H9 (cell line): Measurements from ENCODE around the gene DGCR2. TPM values are rescaled to one million over a fixed set of nuclear protein-coding genes. Genes with fewer than 3 reads are reported as not detected.

ENCODE experiments used
- DNase-seq: peaks from one replicate; pipeline ENCODE4 v3.0.0-alpha.2; 2017
- H2AFZ ChIP-seq: one replicate; pipeline ENCODE4 v1.6.1; 2013; ENCODE audit warnings: mild to moderate bottlenecking, low read length, control low read depth, moderate library complexity
- H2AK5ac ChIP-seq: 2 replicates; pipeline ENCODE4 v1.6.1; 2013; ENCODE audit warnings: low read length, control low read depth, mixed read lengths; ENCODE audit not compliant: insufficient read length
- H2BK120ac ChIP-seq: one replicate; pipeline ENCODE4 v1.6.1; 2013; ENCODE audit warnings: low read depth, mild to moderate bottlenecking, low read length, control low read depth, inconsistent platforms; ENCODE audit not compliant: poor library complexity, severe bottlenecking
- H2BK12ac ChIP-seq: 2 replicates; pipeline ENCODE4 v1.6.1; 2013; ENCODE audit warnings: low read length, control low read depth, mixed read lengths, low read depth; ENCODE audit not compliant: insufficient read length
- H2BK15ac ChIP-seq: 2 replicates; pipeline ENCODE4 v1.6.1; 2013; ENCODE audit warnings: low read depth, low read length, control low read depth
- H2BK20ac ChIP-seq: one replicate; pipeline ENCODE4 v1.6.1; 2013; ENCODE audit warnings: low read depth, mild to moderate bottlenecking, low read length, control low read depth, inconsistent platforms; ENCODE audit not compliant: poor library complexity, severe bottlenecking
- H2BK5ac ChIP-seq: 2 replicates; pipeline ENCODE4 v1.6.1; 2013; ENCODE audit warnings: low read length, control low read depth, mixed read lengths; ENCODE audit not compliant: insufficient read length
- H3K14ac ChIP-seq: 2 replicates; pipeline ENCODE4 v1.6.1; 2013; ENCODE audit warnings: low read length, control low read depth; ENCODE audit not compliant: insufficient read depth
- H3K18ac ChIP-seq: 2 replicates; pipeline ENCODE4 v1.6.1; 2013; ENCODE audit warnings: low read depth, mild to moderate bottlenecking, mixed read lengths, low read length, control low read depth; ENCODE audit not compliant: insufficient read length
- H3K23ac ChIP-seq: 2 replicates; pipeline ENCODE4 v1.6.1; 2013; ENCODE audit warnings: low read length, control low read depth, mixed read lengths, low read depth; ENCODE audit not compliant: insufficient read length
- H3K23me2 ChIP-seq: 2 replicates; pipeline ENCODE4 v1.6.1; 2013; ENCODE audit warnings: low read depth, mild to moderate bottlenecking, mixed read lengths, low read length, control low read depth; ENCODE audit not compliant: insufficient read length, poor library complexity, severe bottlenecking
- H3K27ac ChIP-seq: 2 replicates; pipeline ENCODE4 v1.5.1; 2013; ENCODE audit warnings: low read length, control low read depth, mixed read lengths, low read depth; ENCODE audit not compliant: insufficient read length
- H3K27me3 ChIP-seq: 2 replicates; pipeline ENCODE4 v1.6.1; 2013; ENCODE audit warnings: low read length, control low read depth, inconsistent platforms; ENCODE audit not compliant: insufficient read depth
- H3K4ac ChIP-seq: 2 replicates; pipeline ENCODE4 v1.6.1; 2013; ENCODE audit warnings: low read depth, mild to moderate bottlenecking, control low read depth, inconsistent platforms, low read length, moderate library complexity
- H3K4me1 ChIP-seq: 2 replicates; pipeline ENCODE4 v1.6.1; 2013; ENCODE audit warnings: low read length, control low read depth, inconsistent platforms; ENCODE audit not compliant: insufficient read depth
- H3K4me2 ChIP-seq: 2 replicates; pipeline ENCODE4 v1.6.1; 2013; ENCODE audit warnings: low read length, control low read depth, mixed read lengths; ENCODE audit not compliant: insufficient read length, insufficient read depth
- H3K56ac ChIP-seq: 2 replicates; pipeline ENCODE4 v1.6.1; 2013; ENCODE audit warnings: low read depth, mild to moderate bottlenecking, mixed read lengths, low read length, control low read depth; ENCODE audit not compliant: insufficient read length
- H3K79me1 ChIP-seq: 2 replicates; pipeline ENCODE4 v1.6.1; 2013; ENCODE audit warnings: low read depth, mild to moderate bottlenecking, moderate library complexity, low read length, control low read depth, inconsistent platforms; ENCODE audit not compliant: insufficient read depth, poor library complexity, severe bottlenecking
- H3K79me2 ChIP-seq: 2 replicates; pipeline ENCODE4 v1.6.1; 2013; ENCODE audit warnings: low read length, control low read depth, inconsistent platforms; ENCODE audit not compliant: insufficient read depth
- H3K9ac ChIP-seq: 2 replicates; pipeline ENCODE4 v1.6.1; 2013; ENCODE audit warnings: low read length, control low read depth, mixed read lengths; ENCODE audit not compliant: insufficient read length; ENCODE audit errors: extremely low read depth
- H3K9me3 ChIP-seq: one replicate; pipeline ENCODE4 v1.6.1; 2013; ENCODE audit warnings: low read depth, low read length, inconsistent platforms; ENCODE audit not compliant: control insufficient read depth
- H3T11ph ChIP-seq: one replicate; pipeline ENCODE4 v1.6.1; 2013; ENCODE audit warnings: mild to moderate bottlenecking, low read length, control low read depth, inconsistent platforms
- H4K20me1 ChIP-seq: one replicate; pipeline ENCODE4 v1.6.1; 2013; ENCODE audit not compliant: control insufficient read depth, insufficient read length, insufficient read depth
- H4K5ac ChIP-seq: 2 replicates; pipeline ENCODE4 v1.6.1; 2013; ENCODE audit warnings: low read depth, mild to moderate bottlenecking, mixed read lengths, low read length, control low read depth; ENCODE audit not compliant: insufficient read length
- H4K8ac ChIP-seq: replicated peaks from 2 replicates; pipeline ENCODE4 v1.6.1; 2013; ENCODE audit warnings: low read length, control low read depth, mixed read lengths, low read depth; ENCODE audit not compliant: insufficient read length
- H4K91ac ChIP-seq: 2 replicates; pipeline ENCODE4 v1.6.1; 2013; ENCODE audit warnings: low read depth, mild to moderate bottlenecking, moderate library complexity, mixed read lengths, low read length, control low read depth; ENCODE audit not compliant: insufficient read length
- H3K27ac Mint-ChIP-seq, 3 experiments: 2 replicates in 2 of 3; 3 replicates in 1 of 3; pipeline ENCODE4 v1.8.0; 2020 to 2021; ENCODE audit warnings: mixed read lengths in 3 of 3, mild to moderate bottlenecking in 1 of 3, moderate library complexity in 1 of 3
- H3K27me3 Mint-ChIP-seq: 2 replicates; pipeline ENCODE4 v1.8.0; 2021; ENCODE audit warnings: low read depth, mild to moderate bottlenecking, moderate library complexity, mixed read lengths
- H3K36me3 Mint-ChIP-seq, 3 experiments: 2 replicates in 2 of 3; 3 replicates in 1 of 3; pipeline ENCODE4 v1.8.0; 2020 to 2021; ENCODE audit warnings: low read depth in 3 of 3, mixed read lengths in 3 of 3; ENCODE audit not compliant: insufficient read depth in 1 of 3
- H3K4me1 Mint-ChIP-seq, 2 experiments: 2 replicates each; pipeline ENCODE4 v1.8.0; 2020; ENCODE audit warnings: mixed read lengths in 2 of 2
- H3K4me3 Mint-ChIP-seq, 2 experiments: 2 replicates in 1 of 2; 3 replicates in 1 of 2; pipeline ENCODE4 v1.8.0; 2020 to 2021; ENCODE audit warnings: mild to moderate bottlenecking in 2 of 2, mixed read lengths in 2 of 2, moderate library complexity in 1 of 2
- H3K9me3 Mint-ChIP-seq, 2 experiments: 2 replicates in 1 of 2; 3 replicates in 1 of 2; pipeline ENCODE4 v1.8.0; 2020; ENCODE audit warnings: mild to moderate bottlenecking in 2 of 2, mixed read lengths in 2 of 2, moderate library complexity in 1 of 2
- WGBS: extraction: QIAGEN DNeasy Blood & Tissue Kit; methylation state at CpG from one replicate; pipeline ENCODE4 v1.1.7; 2013; ENCODE audit warnings: missing lambda C conversion rate, low lambda C conversion rate, mixed read lengths; ENCODE audit not compliant: insufficient read length; ENCODE audit errors: extremely low coverage; 5-methylcytosine and 5-hydroxymethylcytosine counted together
- total RNA-seq: library from RNA; stranded (reverse); gene quantifications from 2 replicates; pipeline ENCODE4 v1.2.1, GENCODE V29; 2021
- TF ChIP-seq, protein P1 (sequence below): fragments of 200-600 bp; sonication (generic); conservative IDR thresholded peaks from 3 replicates; pipeline ENCODE4 v1.8.0; 2021; ENCODE audit warnings: antibody characterized with exemption, mild to moderate bottlenecking

Gene DGCR2
- total RNA-seq, 1 experiment from 2014 or later, result 47.2 TPM

- Histone ChIP-seq H3K18ac (no peak overlapping the region), H3K27me3 (no peaks in the 10 kb centered on the region), H4K5ac (no peak overlapping the region), H4K20me1 (no peaks in the 10 kb centered on the region), H3K27ac (no peak overlapping the region), H3K4ac (no peak overlapping the region), H3T11ph (no peak overlapping the region), H3K9ac (no peak overlapping the region), H3K23ac (no peak overlapping the region), H3K4me1 (no peaks in the 10 kb centered on the region), H2BK12ac (no peak overlapping the region), H3K79me2 (no peaks in the 10 kb centered on the region), H2AFZ (no peak overlapping the region), H2BK15ac (no peak overlapping the region), H2BK5ac (no peak overlapping the region), H4K91ac (no peak overlapping the region), H2BK120ac (no peak overlapping the region), H3K14ac (no peak overlapping the region), H3K79me1 (no peaks in the 10 kb centered on the region), H4K8ac (no peak overlapping the region), H2AK5ac (no peak overlapping the region), H3K9me3 (no peaks in the 10 kb centered on the region), H3K4me2 (no peak overlapping the region), H3K56ac (no peak overlapping the region), H3K23me2 (no peaks in the 10 kb centered on the region), H2BK20ac (no peak overlapping the region)
- no peak for DNase-seq
- TF ChIP-seq, protein P1, sequence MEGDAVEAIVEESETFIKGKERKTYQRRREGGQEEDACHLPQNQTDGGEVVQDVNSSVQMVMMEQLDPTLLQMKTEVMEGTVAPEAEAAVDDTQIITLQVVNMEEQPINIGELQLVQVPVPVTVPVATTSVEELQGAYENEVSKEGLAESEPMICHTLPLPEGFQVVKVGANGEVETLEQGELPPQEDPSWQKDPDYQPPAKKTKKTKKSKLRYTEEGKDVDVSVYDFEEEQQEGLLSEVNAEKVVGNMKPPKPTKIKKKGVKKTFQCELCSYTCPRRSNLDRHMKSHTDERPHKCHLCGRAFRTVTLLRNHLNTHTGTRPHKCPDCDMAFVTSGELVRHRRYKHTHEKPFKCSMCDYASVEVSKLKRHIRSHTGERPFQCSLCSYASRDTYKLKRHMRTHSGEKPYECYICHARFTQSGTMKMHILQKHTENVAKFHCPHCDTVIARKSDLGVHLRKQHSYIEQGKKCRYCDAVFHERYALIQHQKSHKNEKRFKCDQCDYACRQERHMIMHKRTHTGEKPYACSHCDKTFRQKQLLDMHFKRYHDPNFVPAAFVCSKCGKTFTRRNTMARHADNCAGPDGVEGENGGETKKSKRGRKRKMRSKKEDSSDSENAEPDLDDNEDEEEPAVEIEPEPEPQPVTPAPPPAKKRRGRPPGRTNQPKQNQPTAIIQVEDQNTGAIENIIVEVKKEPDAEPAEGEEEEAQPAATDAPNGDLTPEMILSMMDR, result no peak
- Mint-ChIP-seq H3K4me1 (no peaks in the 10 kb centered on the region; a peak in 1 of 4 replicates), H3K36me3 (peaks cover 12 to 47% (median 28%) of the 10 kb centered on the region in 3 experiments), H3K9me3 (no peaks in the 10 kb centered on the region), H3K27ac (no peak overlapping the region; a peak in 1 of 7 replicates), H3K27me3 (no peaks in the 10 kb centered on the region; the same call in 1 of the 2 replicates), H3K4me3 (no peak overlapping the region)
- no CpG with 5 or more reads among the region's 19 CpGs for WGBS
These were observed 9.4 kb upstream of the DGCR2 start for GRCh38 chr22:19131685-19132015.
